Measurements from ENCODE around the gene GPC5.

GPC5 gene

DNA sequence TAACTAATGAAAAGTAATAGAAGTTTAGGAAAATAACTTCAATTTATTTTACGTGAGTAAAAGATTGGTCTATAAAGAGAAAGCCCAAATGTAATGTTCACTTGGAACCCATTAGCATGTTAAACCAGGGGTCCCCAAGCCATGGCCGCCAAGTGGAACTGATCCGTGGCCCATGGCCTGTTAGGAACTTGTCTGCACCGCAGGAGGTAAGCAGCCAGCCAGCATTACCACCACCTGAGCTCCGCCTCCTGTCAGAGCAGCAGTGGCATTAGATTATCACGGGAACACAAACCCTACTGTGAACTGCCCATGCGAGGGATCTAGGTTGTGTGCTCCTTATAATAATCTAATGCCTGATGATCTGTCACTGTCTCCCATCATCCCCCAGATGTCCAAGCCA lies 1009.4 kb downstream of the GPC5 start:
- no peaks in the 10 kb centered on the region for H3K36me3 Mint-ChIP-seq
- no peak overlapping the region for H3K4me3 Mint-ChIP-seq
- DNase-seq (ENCODE audit: low spot score in 2 of 2) (no peak), ATAC-seq (ENCODE audit: low read depth) (no peak)
- H3K4me1 Mint-ChIP-seq: no peaks in the 10 kb centered on the region
- no peaks in the 10 kb centered on the region for H3K27me3 Mint-ChIP-seq
- H3K9me3 Mint-ChIP-seq: no peaks in the 10 kb centered on the region
- H3K27ac Mint-ChIP-seq: no peak overlapping the region

DNA sequence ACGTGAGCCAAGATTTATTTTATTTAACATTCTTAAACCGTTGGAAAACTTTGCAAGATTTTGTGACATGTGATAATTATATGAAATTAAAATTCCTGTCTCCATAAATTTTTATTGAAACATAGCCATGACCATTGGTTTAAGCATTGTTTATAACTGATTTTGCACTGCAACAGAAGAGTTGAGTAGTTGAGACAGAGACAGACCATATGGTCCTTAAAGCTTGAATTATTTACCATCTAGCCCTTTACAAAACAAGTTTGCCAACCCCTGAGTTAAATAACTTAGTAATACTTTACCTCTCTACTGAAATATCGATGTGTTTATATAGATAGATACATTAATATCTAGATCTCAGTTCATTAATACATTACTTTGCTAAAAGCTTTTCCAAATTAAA lies 1014.1 kb downstream of the GPC5 start:
- peaks cover 2% of the 10 kb centered on the region for H3K9me3 Mint-ChIP-seq
- H3K36me3 Mint-ChIP-seq: no peaks in the 10 kb centered on the region
- ATAC-seq (ENCODE audit: low read depth) (no peak), DNase-seq (ENCODE audit: low spot score in 2 of 2) (no peak)
- H3K4me1 Mint-ChIP-seq: no peaks in the 10 kb centered on the region
- no peak overlapping the region for H3K27ac Mint-ChIP-seq
- H3K27me3 Mint-ChIP-seq: no peaks in the 10 kb centered on the region
- no peak overlapping the region for H3K4me3 Mint-ChIP-seq

DNA sequence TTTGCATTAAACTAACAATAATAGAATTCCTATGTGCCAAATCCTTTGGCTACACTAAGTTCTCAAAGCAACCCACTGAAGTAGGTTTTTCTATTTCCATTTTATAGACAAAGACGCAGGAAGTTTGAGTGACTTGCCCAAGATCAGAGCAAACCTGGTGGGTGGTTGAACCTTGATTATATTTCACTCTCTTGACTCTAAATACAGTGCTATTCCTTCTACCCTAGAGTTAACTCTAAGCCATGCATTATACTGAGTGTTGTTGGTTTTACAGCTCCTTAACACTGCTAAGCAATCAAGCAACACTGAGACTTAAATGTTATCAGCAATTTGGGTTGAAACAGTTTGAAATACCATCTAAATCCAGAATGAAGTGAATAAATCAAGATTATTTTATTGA lies 1014.6 kb downstream of the GPC5 start:
- DNase-seq (ENCODE audit: low spot score in 2 of 2): no peak

DNA sequence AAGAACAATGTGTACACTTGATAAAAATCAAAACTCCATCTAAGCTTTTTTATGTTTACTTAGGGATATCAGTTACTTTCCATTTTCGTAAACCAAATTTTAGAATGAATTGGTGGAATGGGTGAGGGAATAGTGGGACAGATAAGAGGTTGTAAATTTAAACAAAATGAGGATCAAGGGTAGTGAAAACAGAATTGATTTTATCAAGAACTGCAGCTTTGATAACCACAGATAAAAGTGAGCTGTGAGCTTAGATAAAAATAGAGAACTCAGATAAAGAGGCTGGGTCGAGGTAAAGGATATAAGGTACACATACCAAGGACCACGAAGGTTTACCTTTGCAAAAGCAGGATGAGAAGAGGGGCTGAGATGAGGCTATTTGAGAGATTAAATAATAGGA lies 1015.0 kb downstream of the GPC5 start:
- ATAC-seq (ENCODE audit: low read depth) (no peak), DNase-seq (ENCODE audit: low spot score in 2 of 2) (no peak)
- Mint-ChIP-seq H3K27ac (no peak overlapping the region), H3K4me3 (no peak overlapping the region), H3K36me3 (no peaks in the 10 kb centered on the region), H3K9me3 (peaks cover 2% of the 10 kb centered on the region), H3K27me3 (no peaks in the 10 kb centered on the region), H3K4me1 (no peaks in the 10 kb centered on the region)

More for the DNA sequence above, 1014.6 kb downstream of the GPC5 start:
- H3K27me3 Mint-ChIP-seq: no peaks in the 10 kb centered on the region
- H3K4me3 Mint-ChIP-seq: no peak overlapping the region
- no peak overlapping the region for H3K27ac Mint-ChIP-seq
- H3K4me1 Mint-ChIP-seq: no peaks in the 10 kb centered on the region
- no peaks in the 10 kb centered on the region for H3K36me3 Mint-ChIP-seq
- H3K9me3 Mint-ChIP-seq: peaks cover 2% of the 10 kb centered on the region
- no peak for ATAC-seq (ENCODE audit: low read depth)

DNA sequence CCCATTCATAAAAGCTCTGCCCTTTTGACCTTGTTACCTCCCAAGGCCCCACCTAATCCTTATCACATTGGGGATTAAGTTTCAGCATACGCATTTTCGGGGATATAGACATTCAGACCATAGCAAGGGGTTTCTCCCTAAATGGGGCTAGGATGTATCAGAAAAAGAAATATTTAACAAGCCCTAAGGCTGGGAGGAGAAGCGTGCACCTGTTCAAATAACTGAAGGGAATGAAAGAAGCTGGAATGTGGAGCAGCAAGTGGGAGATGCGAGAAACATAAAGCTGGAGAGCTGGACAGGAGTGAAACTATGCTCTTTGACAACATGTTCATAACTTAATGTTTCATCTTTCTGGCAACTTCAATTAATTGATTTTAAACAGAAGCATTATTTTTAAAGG lies 1016.4 kb downstream of the GPC5 start:
- Mint-ChIP-seq H3K4me3 (no peak overlapping the region), H3K27ac (no peak overlapping the region), H3K36me3 (no peaks in the 10 kb centered on the region), H3K9me3 (peaks cover 2% of the 10 kb centered on the region), H3K4me1 (no peaks in the 10 kb centered on the region), H3K27me3 (no peaks in the 10 kb centered on the region)
- DNase-seq (ENCODE audit: low spot score in 2 of 2) (no peak), ATAC-seq (ENCODE audit: low read depth) (no peak)

DNA sequence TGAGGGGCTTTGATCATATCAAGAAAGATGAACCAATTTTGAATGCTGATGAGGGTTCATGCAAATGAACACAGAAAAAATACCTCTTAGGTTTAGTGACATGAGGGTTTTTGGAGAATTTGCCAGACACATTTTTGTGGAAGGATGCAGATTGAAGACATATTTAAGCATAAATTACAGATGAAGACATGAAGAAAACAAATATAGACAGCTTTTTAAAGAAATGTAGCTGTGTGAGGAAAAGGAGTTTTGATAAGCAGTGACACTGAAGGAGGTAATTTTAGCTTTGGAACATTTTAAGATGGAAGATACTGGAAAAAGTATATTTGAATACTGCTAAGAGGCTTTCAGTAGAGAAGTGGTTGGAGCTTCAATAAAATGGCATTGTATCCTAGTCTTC lies 1017.4 kb downstream of the GPC5 start:
- Mint-ChIP-seq H3K27ac (no peak overlapping the region), H3K36me3 (no peaks in the 10 kb centered on the region), H3K27me3 (no peaks in the 10 kb centered on the region), H3K9me3 (peaks cover 2% of the 10 kb centered on the region), H3K4me1 (no peaks in the 10 kb centered on the region), H3K4me3 (no peak overlapping the region)
- ATAC-seq (ENCODE audit: low read depth) (no peak), DNase-seq (ENCODE audit: low spot score in 2 of 2) (no peak)

DNA sequence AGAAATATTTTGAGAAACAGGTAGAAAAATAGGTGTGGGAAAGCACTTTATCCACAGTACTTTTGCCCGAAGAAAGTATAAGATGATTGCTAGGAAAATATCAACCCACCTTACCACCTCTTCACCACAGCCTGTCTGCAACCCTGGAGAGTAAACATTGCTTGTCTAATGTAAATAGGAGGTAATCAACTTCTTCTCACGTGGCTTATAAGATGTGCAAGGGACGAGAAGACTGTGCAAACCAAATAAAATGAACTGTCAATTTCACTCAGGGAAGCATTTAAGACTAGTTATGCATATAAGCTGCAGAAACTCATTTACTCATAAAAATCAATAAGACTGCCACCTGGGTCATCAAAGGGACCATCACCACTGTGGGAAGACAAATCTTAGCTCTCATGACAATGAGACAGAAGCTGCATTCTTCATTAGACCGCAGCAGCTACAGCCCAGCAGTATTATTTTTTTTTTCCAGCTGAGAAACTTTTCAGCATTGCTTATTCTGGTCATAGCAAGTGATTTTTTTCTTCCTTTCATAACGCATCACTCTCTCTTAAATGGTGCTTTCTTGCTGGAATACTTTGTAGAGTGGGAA lies 1020.5 kb downstream of the GPC5 start:
- no peaks in the 10 kb centered on the region for H3K36me3 Mint-ChIP-seq
- H3K4me3 Mint-ChIP-seq: no peak overlapping the region
- H3K27ac Mint-ChIP-seq: no peak overlapping the region
- H3K9me3 Mint-ChIP-seq: peaks cover 8% of the 10 kb centered on the region
- DNase-seq (ENCODE audit: low spot score in 2 of 2) (no peak), ATAC-seq (ENCODE audit: low read depth) (no peak)
- no peaks in the 10 kb centered on the region for H3K27me3 Mint-ChIP-seq
- H3K4me1 Mint-ChIP-seq: no peaks in the 10 kb centered on the region

DNA sequence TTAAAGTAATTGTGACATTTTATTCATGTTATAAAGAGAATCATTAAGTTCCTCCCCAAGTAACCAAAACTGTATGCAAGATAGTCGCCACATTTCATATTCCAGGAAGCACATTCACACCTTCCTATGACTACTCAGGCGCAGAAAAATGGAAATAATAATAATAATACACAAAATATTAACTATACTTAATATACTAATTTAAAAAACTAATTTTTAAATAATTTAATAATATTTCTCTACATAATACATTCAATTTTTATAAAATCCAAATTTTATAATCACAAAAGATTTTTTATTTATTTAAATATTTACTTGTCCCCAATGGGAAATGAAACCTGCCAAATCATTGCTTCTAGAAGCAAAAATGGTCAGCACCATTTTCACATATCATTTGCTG lies 1030.8 kb downstream of the GPC5 start:
- ATAC-seq (ENCODE audit: low read depth) (no peak), DNase-seq (ENCODE audit: low spot score in 2 of 2) (no peak)
- Mint-ChIP-seq H3K4me3 (no peak overlapping the region), H3K9me3 (peaks cover 10% of the 10 kb centered on the region), H3K36me3 (no peaks in the 10 kb centered on the region), H3K27me3 (no peaks in the 10 kb centered on the region), H3K4me1 (no peaks in the 10 kb centered on the region), H3K27ac (no peak overlapping the region)

DNA sequence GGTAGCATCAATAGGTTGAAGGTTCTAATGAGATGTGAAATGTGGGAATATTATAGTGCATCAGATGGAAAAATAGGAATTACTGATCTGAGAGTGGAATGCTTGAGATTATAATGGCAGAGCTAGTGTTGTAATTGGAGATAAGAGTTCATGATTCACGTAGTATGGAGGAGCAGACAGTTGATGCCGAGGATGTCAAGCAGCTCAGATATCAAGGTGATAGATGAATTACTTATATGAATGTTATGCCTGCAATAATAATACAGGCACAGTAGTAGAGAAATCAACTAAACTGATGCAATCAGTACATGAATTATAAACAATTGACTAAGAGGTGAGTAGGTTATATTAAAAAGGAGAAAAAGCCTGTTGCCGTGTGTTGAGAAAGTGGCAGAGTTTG lies 1035.0 kb downstream of the GPC5 start:
- DNase-seq (ENCODE audit: low spot score in 2 of 2) (no peak), ATAC-seq (ENCODE audit: low read depth) (no peak)
- Mint-ChIP-seq H3K27me3 (no peaks in the 10 kb centered on the region), H3K4me1 (no peaks in the 10 kb centered on the region), H3K27ac (no peak overlapping the region), H3K9me3 (peaks cover 8% of the 10 kb centered on the region), H3K4me3 (no peak overlapping the region), H3K36me3 (no peaks in the 10 kb centered on the region)

DNA sequence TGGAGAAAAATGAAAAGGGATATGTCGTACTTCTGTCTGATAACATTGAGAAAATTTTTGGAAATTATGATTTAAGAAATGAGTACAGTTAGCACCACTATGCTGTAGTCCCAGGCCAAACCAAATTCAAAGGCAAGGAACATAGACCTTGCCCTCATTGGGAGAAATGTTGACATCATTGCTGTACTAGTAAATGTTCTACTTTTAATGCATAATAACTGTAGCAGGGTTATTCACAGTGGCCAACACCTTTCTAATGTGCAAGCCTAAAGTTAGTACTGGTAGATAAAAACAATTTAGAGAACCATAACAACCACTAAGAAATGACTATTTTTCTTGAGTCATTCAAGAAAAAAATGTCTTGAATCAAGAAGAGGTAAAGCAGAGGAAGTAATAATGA lies 1035.5 kb downstream of the GPC5 start:
- no peak for ATAC-seq (ENCODE audit: low read depth)
- no peaks in the 10 kb centered on the region for H3K4me1 Mint-ChIP-seq
- no peaks in the 10 kb centered on the region for H3K36me3 Mint-ChIP-seq
- no peak for DNase-seq (ENCODE audit: low spot score in 2 of 2)
- no peak overlapping the region for H3K4me3 Mint-ChIP-seq
- no peak overlapping the region for H3K27ac Mint-ChIP-seq
- peaks cover 10% of the 10 kb centered on the region for H3K9me3 Mint-ChIP-seq
- H3K27me3 Mint-ChIP-seq: no peaks in the 10 kb centered on the region

DNA sequence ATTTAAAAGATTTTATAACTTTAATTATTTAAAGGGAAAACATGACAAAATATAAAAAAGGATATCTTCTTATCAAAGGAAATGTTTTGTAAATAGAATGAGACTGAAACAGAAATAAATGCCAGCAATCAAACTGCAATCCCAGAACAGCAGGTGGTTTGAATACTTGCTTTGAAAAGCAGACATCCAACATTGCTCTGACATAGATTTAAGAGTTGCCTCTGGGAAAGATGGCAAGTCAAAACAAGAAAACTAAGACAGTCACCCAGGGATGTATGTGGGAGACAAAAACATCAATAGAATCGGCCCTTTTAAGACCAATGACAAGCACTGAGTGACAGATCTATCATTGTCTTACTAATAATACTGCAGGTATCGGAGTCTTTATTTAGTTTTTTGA lies 1038.5 kb downstream of the GPC5 start:
- no peaks in the 10 kb centered on the region for H3K4me1 Mint-ChIP-seq
- no peaks in the 10 kb centered on the region for H3K36me3 Mint-ChIP-seq

DNA sequence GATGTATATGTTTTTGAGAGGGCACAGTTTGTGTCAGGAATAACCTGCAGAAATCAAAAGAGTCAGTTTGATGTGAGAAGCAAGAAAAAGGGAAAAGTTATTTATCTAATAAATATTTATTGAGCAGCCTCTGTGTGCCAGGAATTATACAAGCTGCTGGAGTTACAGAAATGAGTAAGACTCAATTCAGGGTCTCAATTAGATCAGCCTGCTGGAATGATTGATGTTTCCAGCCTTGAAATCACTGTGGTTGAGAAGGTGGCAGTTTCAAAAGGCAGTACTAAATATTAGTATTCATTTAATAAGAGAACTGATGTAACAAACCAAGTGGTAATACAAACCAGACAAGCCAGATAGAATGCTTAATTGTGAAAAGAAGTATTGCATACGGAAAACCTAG lies 1045.8 kb downstream of the GPC5 start:
- ATAC-seq (ENCODE audit: low read depth) (no peak), DNase-seq (ENCODE audit: low spot score in 2 of 2) (no peak)
- Mint-ChIP-seq H3K27me3 (no peaks in the 10 kb centered on the region), H3K36me3 (no peaks in the 10 kb centered on the region), H3K9me3 (peaks cover 7% of the 10 kb centered on the region), H3K4me3 (no peak overlapping the region), H3K4me1 (no peaks in the 10 kb centered on the region), H3K27ac (no peak overlapping the region)

More for the DNA sequence above, 1038.5 kb downstream of the GPC5 start:
- no peak for DNase-seq (ENCODE audit: low spot score in 2 of 2)
- Mint-ChIP-seq H3K9me3 (peaks cover 7% of the 10 kb centered on the region), H3K27me3 (no peaks in the 10 kb centered on the region), H3K27ac (no peak overlapping the region), H3K4me3 (no peak overlapping the region)
- no peak for ATAC-seq (ENCODE audit: low read depth)

DNA sequence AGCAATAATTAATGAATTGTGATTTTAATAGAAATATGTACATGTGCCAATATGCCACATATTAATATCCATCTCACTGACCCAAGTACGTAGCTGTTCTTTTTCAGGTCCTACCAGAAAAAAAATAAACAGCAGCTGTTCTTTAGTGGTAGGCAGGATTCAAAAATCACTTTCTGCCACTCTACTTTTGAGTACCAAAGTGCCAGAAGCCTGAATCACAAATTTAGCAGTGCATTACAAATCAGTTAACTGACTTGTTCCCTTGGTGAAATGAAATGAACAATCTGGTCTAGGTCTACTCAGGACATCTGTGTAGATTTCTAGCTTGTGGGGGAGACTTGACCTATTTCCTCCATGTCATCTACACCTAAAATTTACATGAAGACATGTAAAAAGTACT lies 1052.6 kb downstream of the GPC5 start:
- DNase-seq (ENCODE audit: low spot score in 2 of 2) (no peak), ATAC-seq (ENCODE audit: low read depth) (no peak)
- H3K4me1 Mint-ChIP-seq: no peaks in the 10 kb centered on the region
- H3K27ac Mint-ChIP-seq: no peak overlapping the region
- H3K27me3 Mint-ChIP-seq: no peaks in the 10 kb centered on the region
- no peak overlapping the region for H3K4me3 Mint-ChIP-seq
- H3K36me3 Mint-ChIP-seq: no peaks in the 10 kb centered on the region
- H3K9me3 Mint-ChIP-seq: no peaks in the 10 kb centered on the region

DNA sequence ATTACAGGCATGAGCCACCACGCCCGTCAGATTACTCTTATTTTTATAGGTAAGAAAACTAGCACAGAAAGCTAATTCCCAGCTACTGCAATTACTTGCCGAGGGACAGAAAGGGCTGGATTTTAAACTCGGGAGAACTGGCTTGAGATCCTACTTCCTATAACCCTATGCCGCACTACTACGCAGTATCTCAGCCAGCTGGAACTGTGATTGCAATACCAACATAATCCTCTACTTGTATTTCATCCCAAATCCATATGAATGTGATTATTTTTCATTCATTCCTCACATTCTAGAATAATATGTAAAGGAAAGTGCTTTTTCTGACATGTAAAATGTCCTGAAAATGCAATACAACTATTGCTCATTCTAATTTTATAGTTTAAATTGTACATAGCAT lies 1054.4 kb downstream of the GPC5 start:
- Mint-ChIP-seq H3K27ac (no peak overlapping the region), H3K9me3 (peaks cover 2% of the 10 kb centered on the region), H3K4me3 (no peak overlapping the region), H3K27me3 (no peaks in the 10 kb centered on the region), H3K4me1 (no peaks in the 10 kb centered on the region), H3K36me3 (no peaks in the 10 kb centered on the region)
- ATAC-seq (ENCODE audit: low read depth) (no peak), DNase-seq (ENCODE audit: low spot score in 2 of 2) (no peak)

DNA sequence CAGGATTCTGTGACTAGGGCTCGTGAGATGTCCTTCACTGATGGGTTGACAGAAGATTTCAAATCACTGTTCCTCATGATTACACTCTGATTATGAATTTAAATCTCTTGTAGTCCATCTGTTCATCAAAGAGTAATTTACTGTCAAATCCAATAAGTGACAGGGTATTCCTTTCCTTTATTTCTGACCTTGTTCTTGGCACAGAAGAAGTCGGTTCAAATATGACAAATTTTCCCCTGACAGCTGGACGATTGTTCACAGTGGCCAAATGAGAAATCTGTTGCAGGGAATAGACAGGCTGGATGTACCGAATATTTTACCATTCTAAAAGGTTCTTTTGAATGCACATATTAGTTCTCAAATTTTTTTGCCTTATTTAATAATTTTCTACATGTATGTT lies 1060.9 kb downstream of the GPC5 start:
- ATAC-seq (ENCODE audit: low read depth) (no peak), DNase-seq (ENCODE audit: low spot score in 2 of 2) (no peak)
- Mint-ChIP-seq H3K27me3 (no peaks in the 10 kb centered on the region), H3K27ac (no peak overlapping the region), H3K4me1 (no peaks in the 10 kb centered on the region), H3K36me3 (no peaks in the 10 kb centered on the region), H3K9me3 (peaks cover 3% of the 10 kb centered on the region), H3K4me3 (no peak overlapping the region)
